Endothelial cell of umbilical vein (primary cell): ENCODE data around the gene AOC2. TPM values are rescaled to one million over a fixed set of nuclear protein-coding genes. Genes with fewer than 3 reads are reported as not detected.

Experiments used
- BruUV-seq: library from RNA; stranded (reverse); fragments of 400-500 nt; replicated peaks from 2 replicates; lab custom pipeline; 2021; lab: Mats Ljungman, UMichigan
- CTCF ChIA-PET: fragments of 300-600, 350-600 bp; sonication (Branson Sonifier 250); formaldehyde crosslinking; loops from one replicate; lab custom pipeline; 2021; ENCODE audit warnings: antibody characterized with exemption, inconsistent platforms; lab: Charles Lee
- POLR2A ChIA-PET: fragments of 300-600, 350-600 bp; sonication (Branson Sonifier 250); formaldehyde crosslinking; loops from one replicate; lab custom pipeline; 2021; ENCODE audit warnings: antibody characterized with exemption, inconsistent platforms; lab: Charles Lee
- DNase-seq: peaks from one replicate; pipeline ENCODE4 v3.0.0-alpha.2; 2011; ENCODE audit warnings: low read depth, low spot score
- FAIRE-seq: peaks from 2 replicates; lab custom pipeline; 2011; peaks lifted over from hg19 to GRCh38; lab: Jason Lieb, UNC
- H2AFZ ChIP-seq: 2 replicates; pipeline ENCODE4 v1.6.0; 2012; ENCODE audit warnings: low read depth, low read length, control low read depth, inconsistent platforms
- H3K27ac ChIP-seq: 2 replicates; pipeline ENCODE4 v1.5.1; 2011; ENCODE audit warnings: low read depth, mild to moderate bottlenecking, control low read depth, low read length, moderate library complexity; ENCODE audit not compliant: insufficient read depth
- H3K27me3 ChIP-seq, 2 experiments: 2 replicates each; pipeline versions ENCODE4 v1.6.0 to v1.6.1; 2011; ENCODE audit warnings: low read length in 2 of 2, mixed read lengths in 1 of 2; ENCODE audit not compliant: control insufficient read depth in 2 of 2, insufficient read depth in 2 of 2
- H3K36me3 ChIP-seq, 2 experiments: 2 replicates in 1 of 2; 3 replicates in 1 of 2; pipeline ENCODE4 v1.5.1; 2011; ENCODE audit warnings: low read length in 2 of 2, mild to moderate bottlenecking in 1 of 2, moderate library complexity in 1 of 2; ENCODE audit not compliant: control insufficient read depth in 2 of 2, insufficient read depth in 2 of 2; ENCODE audit errors: extremely low read depth in 1 of 2
- H3K4me1 ChIP-seq: 3 replicates; pipeline ENCODE4 v1.5.1; 2011; ENCODE audit warnings: mild to moderate bottlenecking, low read length; ENCODE audit not compliant: control insufficient read depth, insufficient read depth; ENCODE audit errors: extremely low read depth
- H3K4me2 ChIP-seq: 2 replicates; pipeline ENCODE4 v1.6.1; 2011; ENCODE audit warnings: low read length, control low read depth, mixed read lengths; ENCODE audit not compliant: insufficient read depth
- H3K4me3 ChIP-seq, 3 experiments: fragments of 200-600 bp in 1 of 3; sonication (generic), shearing (Covaris generic) in 1 of 3; replicated peaks in 1 of 3; 2 replicates each; pipeline ENCODE4 v1.5.1; 2011 to 2016; ENCODE audit warnings: control low read depth in 3 of 3, low read length in 3 of 3, mild to moderate bottlenecking in 2 of 3, inconsistent platforms in 1 of 3, low read depth in 1 of 3, moderate library complexity in 1 of 3; ENCODE audit not compliant: insufficient read depth in 1 of 3
- H3K79me2 ChIP-seq: 2 replicates; pipeline ENCODE4 v1.6.0; 2012; ENCODE audit warnings: low read length, inconsistent platforms; ENCODE audit not compliant: control insufficient read depth, insufficient read depth
- H3K9ac ChIP-seq: replicated peaks from 2 replicates; pipeline ENCODE3; 2011; ENCODE audit warnings: low read length, control low read depth; ENCODE audit not compliant: insufficient read depth; ENCODE audit errors: extremely low read depth
- H3K9me1 ChIP-seq: replicated peaks from 3 replicates; pipeline ENCODE4 v1.6.0; 2011; ENCODE audit warnings: mild to moderate bottlenecking, low read length; ENCODE audit not compliant: control insufficient read depth, insufficient read depth; ENCODE audit errors: extremely low read depth
- H3K9me3 ChIP-seq: replicated peaks from 2 replicates; pipeline ENCODE4 v1.5.1; 2012; ENCODE audit warnings: low read length, inconsistent platforms; ENCODE audit not compliant: control insufficient read depth, insufficient read depth
- H4K20me1 ChIP-seq: replicated peaks from 2 replicates; pipeline ENCODE3; 2011; ENCODE audit warnings: mild to moderate bottlenecking, low read length; ENCODE audit not compliant: control insufficient read depth, insufficient read depth; ENCODE audit errors: extremely low read depth
- FOS ChIP-seq: IDR thresholded peaks from 2 replicates; pipeline ENCODE4 v1.6.1; 2011; ENCODE audit warnings: mild to moderate bottlenecking, low read length, moderate library complexity, borderline replicate concordance; ENCODE audit not compliant: insufficient read depth
- MYC ChIP-seq: IDR thresholded peaks from one replicate; pipeline ENCODE4 v1.6.1; 2011; ENCODE audit warnings: mild to moderate bottlenecking, low read depth, low read length
- POLR2AphosphoS5 ChIP-seq: IDR thresholded peaks from 2 replicates; pipeline ENCODE4 v1.6.1; 2012; ENCODE audit warnings: low read depth, mild to moderate bottlenecking, control low read depth, low read length, moderate library complexity; ENCODE audit not compliant: insufficient read depth
- dilution Hi-C: fragments of 300-500 bp; cut with MboI; formaldehyde crosslinking; loops from one replicate; pipeline ENCODE4 v1.15.0; 2019; ENCODE audit warnings: low sequenced_read_pairs; ENCODE audit not compliant: extremely low pct_ligation_motif_present
- intact Hi-C: fragments of 100-400 bp; cut with micrococcal nuclease; formaldehyde crosslinking; loops from one replicate; pipeline ENCODE4 v1.10.0; 2022
- polyA plus RNA-seq, 4 experiments: library from polyadenylated mRNA; depleted of rRNA in 3 of 4; stranded (reverse) in 3 of 4; unstranded in 1 of 4; fragments of >200 nt; gene quantifications; 2 replicates each; pipeline versions ENCODE4 v1.2.1 to v1.2.3, GENCODE V29; 2011 to 2012; ENCODE audit warnings: missing spikeins in 1 of 4
- total RNA-seq: library from RNA; stranded (reverse); gene quantifications from 2 replicates; pipeline ENCODE4 v1.2.3, GENCODE V29; 2021
- TF ChIP-seq, protein P1 (sequence below): IDR thresholded peaks from 2 replicates; pipeline ENCODE4 v1.6.1; 2011; ENCODE audit not compliant: insufficient read depth, insufficient read length
- TF ChIP-seq, protein P2 (sequence below), 2 donors: IDR thresholded peaks; 1 replicate in 1 of 2; 2 replicates in 1 of 2; pipeline ENCODE4 v1.5.1; 2011; ENCODE audit warnings: low read length in 2 of 2, mild to moderate bottlenecking in 2 of 2, moderate library complexity in 2 of 2, control low read depth in 1 of 2, inconsistent platforms in 1 of 2, low read depth in 1 of 2; ENCODE audit not compliant: insufficient read depth in 1 of 2; ENCODE audit errors: extremely low read depth in 1 of 2

Gene AOC2
- total and polyA plus RNA-seq, 2 donors (not counting 3 experiments of a cell fraction or from before 2014, with no cell fraction given), result 0.62 to 1.9 TPM

DNA sequence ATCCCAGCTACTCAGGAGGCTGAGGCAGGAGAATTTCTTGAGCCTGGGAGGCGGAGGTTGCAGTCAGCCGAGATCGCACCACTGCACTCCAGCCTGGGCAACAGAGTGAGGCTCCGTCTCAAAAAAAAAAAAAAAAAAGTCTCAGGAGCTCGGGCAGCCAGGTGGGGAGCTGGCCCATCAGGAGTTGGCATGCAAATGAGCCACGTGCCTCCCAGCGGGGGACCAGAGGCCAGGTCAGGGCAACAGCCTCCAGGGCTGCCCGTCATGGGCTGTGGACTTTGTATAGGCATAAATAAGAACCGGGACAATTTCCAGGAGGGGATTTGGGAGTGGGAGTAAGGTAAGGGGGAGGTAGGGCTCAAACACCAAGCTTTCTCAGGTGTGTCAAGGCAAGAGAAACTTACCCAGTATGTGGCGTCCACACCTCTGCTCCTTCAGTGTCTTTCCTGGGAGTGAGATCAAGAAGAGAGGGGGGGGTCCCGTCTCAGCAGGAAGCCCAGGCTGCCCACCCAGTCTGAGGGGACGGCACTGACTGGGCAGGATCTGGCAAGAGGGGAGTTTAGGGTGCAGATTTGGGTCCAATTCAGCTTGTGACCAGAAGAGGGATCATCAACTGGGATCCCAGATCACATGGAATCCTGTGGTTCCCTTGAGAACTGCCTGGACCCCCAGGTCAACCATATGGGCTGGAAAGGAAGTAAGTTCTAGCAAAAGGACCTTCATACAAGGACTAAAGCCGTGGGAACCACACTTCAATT, 33.9 kb downstream of the AOC2 start:
- Histone ChIP-seq H3K27ac (no peak overlapping the region), H3K79me2 (no peaks in the 10 kb centered on the region), H3K9ac (no peak overlapping the region), H3K4me3 (no peak overlapping the region), H2AFZ (no peak overlapping the region), H3K9me3 (no peaks in the 10 kb centered on the region), H3K36me3 (no peaks in the 10 kb centered on the region), H3K9me1 (no peaks in the 10 kb centered on the region), H3K27me3 (peaks cover 5 to 7% of the 10 kb centered on the region in 2 experiments), H3K4me2 (no peak overlapping the region), H3K4me1 (no peaks in the 10 kb centered on the region), H4K20me1 (no peaks in the 10 kb centered on the region)
- CTCF ChIA-PET, result interaction anchor here (1.4 to 4.0 kb wide), 3 partner anchors 13 to 51 kb away, joined by 3 to 19 read pairs (median 4); no protein-coding TSS in a partner anchor
- TF ChIP-seq FOS, result no peak
- TF ChIP-seq POLR2AphosphoS5, result no peak
- FAIRE-seq, result no peak
- POLR2A ChIA-PET, result no interaction called here
- dilution Hi-C loops, result no loop called here
- no peak for DNase-seq
- intact Hi-C loops, result no loop called here
- no TSS peak for BruUV-seq

DNA sequence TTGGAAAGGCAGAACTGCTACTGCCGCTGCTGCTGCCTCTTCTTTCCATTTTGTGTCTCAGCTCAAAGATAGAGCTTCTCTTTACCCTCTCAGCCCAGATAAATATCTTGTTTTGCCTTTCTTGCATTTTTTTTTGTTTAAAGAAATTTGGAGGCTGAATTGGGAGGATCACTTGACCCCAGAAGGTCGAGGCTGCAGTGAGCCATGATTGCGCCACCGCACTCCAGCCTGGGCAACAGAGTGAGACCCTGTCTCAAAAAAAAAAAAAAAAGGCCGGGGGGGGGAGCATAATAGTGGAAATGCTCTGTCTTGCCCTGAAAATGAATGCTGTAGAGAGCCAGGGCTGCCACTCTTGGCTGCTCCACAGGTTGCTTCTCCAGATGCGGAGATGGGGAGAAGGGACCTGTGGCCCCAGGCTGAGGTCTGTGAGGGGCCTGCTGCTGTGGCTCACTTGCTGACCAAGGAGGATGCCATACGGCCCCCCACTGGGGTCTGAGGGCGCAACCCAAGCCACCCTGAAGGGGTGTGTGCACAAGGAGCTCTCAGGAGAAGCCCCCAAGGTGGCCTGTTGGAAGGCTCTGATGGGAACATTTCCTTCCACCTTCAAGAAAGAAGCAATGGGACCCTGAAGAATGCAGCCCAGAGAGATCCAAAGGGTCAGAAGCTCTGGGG, 34.7 kb downstream of the AOC2 start:
- Histone ChIP-seq H3K9me1 (no peaks in the 10 kb centered on the region), H3K4me3 (no peak overlapping the region), H3K79me2 (no peaks in the 10 kb centered on the region), H3K27ac (no peak overlapping the region), H3K9me3 (no peaks in the 10 kb centered on the region), H2AFZ (no peak overlapping the region), H3K36me3 (no peaks in the 10 kb centered on the region), H3K4me2 (no peak overlapping the region), H3K9ac (no peak overlapping the region), H4K20me1 (no peaks in the 10 kb centered on the region), H3K27me3 (peaks cover 5 to 7% of the 10 kb centered on the region in 2 experiments), H3K4me1 (no peaks in the 10 kb centered on the region)
- dilution Hi-C loops, result no loop called here
- DNase-seq, result no peak
- ChIA-PET CTCF (interaction anchor here (1.4 to 4.0 kb wide), 3 partner anchors 12 to 50 kb away, joined by 3 to 19 read pairs (median 4); no protein-coding TSS in a partner anchor), POLR2A (no interaction called here)
- TF ChIP-seq, protein P1, sequence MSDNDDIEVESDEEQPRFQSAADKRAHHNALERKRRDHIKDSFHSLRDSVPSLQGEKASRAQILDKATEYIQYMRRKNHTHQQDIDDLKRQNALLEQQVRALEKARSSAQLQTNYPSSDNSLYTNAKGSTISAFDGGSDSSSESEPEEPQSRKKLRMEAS, result no peak
- TF ChIP-seq POLR2AphosphoS5 (no peak), MYC (no peak)
- TF ChIP-seq, protein P2, sequence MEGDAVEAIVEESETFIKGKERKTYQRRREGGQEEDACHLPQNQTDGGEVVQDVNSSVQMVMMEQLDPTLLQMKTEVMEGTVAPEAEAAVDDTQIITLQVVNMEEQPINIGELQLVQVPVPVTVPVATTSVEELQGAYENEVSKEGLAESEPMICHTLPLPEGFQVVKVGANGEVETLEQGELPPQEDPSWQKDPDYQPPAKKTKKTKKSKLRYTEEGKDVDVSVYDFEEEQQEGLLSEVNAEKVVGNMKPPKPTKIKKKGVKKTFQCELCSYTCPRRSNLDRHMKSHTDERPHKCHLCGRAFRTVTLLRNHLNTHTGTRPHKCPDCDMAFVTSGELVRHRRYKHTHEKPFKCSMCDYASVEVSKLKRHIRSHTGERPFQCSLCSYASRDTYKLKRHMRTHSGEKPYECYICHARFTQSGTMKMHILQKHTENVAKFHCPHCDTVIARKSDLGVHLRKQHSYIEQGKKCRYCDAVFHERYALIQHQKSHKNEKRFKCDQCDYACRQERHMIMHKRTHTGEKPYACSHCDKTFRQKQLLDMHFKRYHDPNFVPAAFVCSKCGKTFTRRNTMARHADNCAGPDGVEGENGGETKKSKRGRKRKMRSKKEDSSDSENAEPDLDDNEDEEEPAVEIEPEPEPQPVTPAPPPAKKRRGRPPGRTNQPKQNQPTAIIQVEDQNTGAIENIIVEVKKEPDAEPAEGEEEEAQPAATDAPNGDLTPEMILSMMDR (IDR thresholded peaks at IDR 0.05; ENCODE audit: extremely low read depth in 1 of 2, insufficient read depth in 1 of 2, low read depth in 1 of 2, low read length in 2 of 2), result no peak
- BruUV-seq, result no TSS peak
- no peak for FAIRE-seq
- intact Hi-C loops, result no loop called here
